Liver (tissue), 9 donors: ENCODE data around the gene PARD3B. TPM values are rescaled to one million over a fixed set of nuclear protein-coding genes. Genes with fewer than 3 reads are reported as not detected.

Experiments
- DNase-seq: peaks from one replicate; pipeline ENCODE4 v3.0.0-alpha.2; 2017; ENCODE audit warnings: low spot score
- H3K27ac ChIP-seq, 2 donors: one replicate each; pipeline ENCODE4 v1.7.0; 2013; ENCODE audit warnings: inconsistent platforms in 2 of 2, low read length in 2 of 2, control low read depth in 1 of 2, low read depth in 1 of 2, mild to moderate bottlenecking in 1 of 2
- H3K27me3 ChIP-seq, 4 donors: one replicate each; pipeline versions ENCODE4 v1.6.1 to v1.7.0; 2013; ENCODE audit warnings: low read length in 3 of 4, inconsistent platforms in 1 of 4, mild to moderate bottlenecking in 1 of 4, moderate library complexity in 1 of 4; ENCODE audit not compliant: control insufficient read depth in 4 of 4, insufficient read depth in 4 of 4
- H3K36me3 ChIP-seq, 4 donors: one replicate each; pipeline versions ENCODE4 v1.6.1 to v1.7.0; 2013; ENCODE audit warnings: low read length in 3 of 4, mild to moderate bottlenecking in 3 of 4, low read depth in 1 of 4, moderate library complexity in 1 of 4; ENCODE audit not compliant: control insufficient read depth in 4 of 4, insufficient read depth in 3 of 4
- H3K4me1 ChIP-seq, 4 donors: one replicate each; pipeline versions ENCODE4 v1.6.1 to v1.7.0; 2013; ENCODE audit warnings: low read length in 3 of 4, mild to moderate bottlenecking in 3 of 4, moderate library complexity in 1 of 4; ENCODE audit not compliant: control insufficient read depth in 4 of 4, insufficient read depth in 4 of 4
- H3K4me3 ChIP-seq, 3 donors: one replicate each; pipeline versions ENCODE4 v1.6.1 to v1.7.0; 2013; ENCODE audit warnings: low read length in 3 of 3, control low read depth in 1 of 3, low read depth in 1 of 3, mild to moderate bottlenecking in 1 of 3
- H3K9ac ChIP-seq, 2 donors: one replicate each; pipeline ENCODE4 v1.7.0; 2013; ENCODE audit warnings: low read length in 2 of 2, mild to moderate bottlenecking in 2 of 2, moderate library complexity in 2 of 2, control low read depth in 1 of 2, low read depth in 1 of 2
- H3K9me3 ChIP-seq, 4 donors: one replicate each; pipeline versions ENCODE4 v1.6.1 to v1.7.0; 2013; ENCODE audit warnings: low read length in 3 of 4; ENCODE audit not compliant: control insufficient read depth in 4 of 4
- ATF3 ChIP-seq: IDR thresholded peaks from 2 replicates; pipeline ENCODE4 v1.6.1; 2016; ENCODE audit warnings: antibody characterized with exemption
- EGR1 ChIP-seq, 2 donors: IDR thresholded peaks; 2 replicates each; pipeline ENCODE4 v1.6.1; 2016 to 2018; ENCODE audit warnings: antibody characterized with exemption in 2 of 2, low read depth in 2 of 2
- FOXA1 ChIP-seq: IDR thresholded peaks from 2 replicates; pipeline ENCODE4 v1.6.1; 2016; ENCODE audit warnings: antibody characterized with exemption
- FOXA2 ChIP-seq: IDR thresholded peaks from 2 replicates; pipeline ENCODE4 v1.6.1; 2016; ENCODE audit warnings: antibody characterized with exemption
- GABPA ChIP-seq, 2 donors: IDR thresholded peaks in 1 of 2; conservative IDR thresholded peaks in 1 of 2; 2 replicates each; pipeline ENCODE4 v1.6.1; 2016; ENCODE audit warnings: antibody characterized with exemption in 2 of 2, mild to moderate bottlenecking in 1 of 2, moderate library complexity in 1 of 2
- HNF4A ChIP-seq, 2 donors: conservative IDR thresholded peaks; 2 replicates each; pipeline ENCODE4 v1.6.1; 2016; ENCODE audit warnings: antibody characterized with exemption in 2 of 2, mild to moderate bottlenecking in 2 of 2
- HNF4G ChIP-seq: IDR thresholded peaks from 2 replicates; pipeline ENCODE4 v1.6.1; 2016; ENCODE audit warnings: antibody characterized with exemption
- JUND ChIP-seq, 2 donors: IDR thresholded peaks; 2 replicates each; pipeline ENCODE4 v1.6.1; 2016; ENCODE audit warnings: antibody characterized with exemption in 2 of 2
- MAX ChIP-seq: IDR thresholded peaks from 2 replicates; pipeline ENCODE4 v1.6.1; 2016; ENCODE audit warnings: antibody characterized with exemption
- NR2F2 ChIP-seq: IDR thresholded peaks from 2 replicates; pipeline ENCODE4 v1.6.1; 2016; ENCODE audit warnings: antibody characterized with exemption
- REST ChIP-seq: IDR thresholded peaks from 2 replicates; pipeline ENCODE4 v1.6.1; 2016; ENCODE audit warnings: antibody characterized with exemption, mild to moderate bottlenecking
- RXRA ChIP-seq, 2 donors: IDR thresholded peaks; 2 replicates each; pipeline ENCODE4 v1.6.1; 2017 to 2018; ENCODE audit warnings: antibody characterized with exemption in 2 of 2, mild to moderate bottlenecking in 1 of 2
- SP1 ChIP-seq: IDR thresholded peaks from 2 replicates; pipeline ENCODE4 v1.6.1; 2018; ENCODE audit warnings: antibody characterized with exemption, mild to moderate bottlenecking
- TAF1 ChIP-seq: conservative IDR thresholded peaks from 2 replicates; pipeline ENCODE4 v1.6.1; 2016; ENCODE audit warnings: antibody characterized with exemption, mild to moderate bottlenecking
- YY1 ChIP-seq: IDR thresholded peaks from 2 replicates; pipeline ENCODE4 v1.6.1; 2016; ENCODE audit warnings: antibody characterized with exemption, mild to moderate bottlenecking
- ZBTB33 ChIP-seq: IDR thresholded peaks from 2 replicates; pipeline ENCODE4 v1.6.1; 2016; ENCODE audit warnings: antibody characterized with exemption
- WGBS: extraction: QIAGEN DNeasy Blood & Tissue Kit; methylation state at CpG from one replicate; pipeline ENCODE4 v1.1.7; 2013; 5-methylcytosine and 5-hydroxymethylcytosine counted together
- polyA plus RNA-seq, 2 donors: library from polyadenylated mRNA; stranded (reverse) in 1 of 2; unstranded in 1 of 2; fragments of 200-250 nt in 1 of 2; fragments of >200 nt in 1 of 2; fragmentation: Nextera tagmentation in 1 of 2; extraction: Ambion mirVana in 1 of 2; gene quantifications; one replicate each; pipeline versions ENCODE4 v1.2.1 to v1.2.3, GENCODE V29; 2013 to 2015
- total RNA-seq, 2 donors: library from RNA; depleted of rRNA; stranded (reverse); fragments of >200 nt; gene quantifications; one replicate each; pipeline ENCODE4 v1.2.3, GENCODE V29; 2014
- donor health status: healthy.
- donor health status: healthy.
- donor health status: healthy.
- donor health status: healthy.
- donor health status: healthy.

Gene PARD3B
- total and polyA plus RNA-seq, 4 donors: 1.1 to 10.3 (median 3.7) TPM

- no peaks in the 10 kb centered on the region for H3K27me3 ChIP-seq
- no peak for TF ChIP-seq MAX
- TF ChIP-seq JUND (IDR thresholded peaks at IDR 0.05): no peak
- TF ChIP-seq RXRA (IDR thresholded peaks at IDR 0.05): no peak
- TF ChIP-seq YY1: no peak
- no peak for TF ChIP-seq FOXA1
- TF ChIP-seq NR2F2: no peak
- no peak for TF ChIP-seq HNF4G
- TF ChIP-seq EGR1 (IDR thresholded peaks at IDR 0.05; ENCODE audit: low read depth in 2 of 2): no peak
- TF ChIP-seq ZBTB33: no peak
- TF ChIP-seq SP1: no peak
- no peak for TF ChIP-seq ATF3
- TF ChIP-seq FOXA2: no peak
- no peak for TF ChIP-seq GABPA (IDR thresholded peaks at IDR 0.05 in 1 of 2, conservative IDR thresholded peaks at IDR 0.05 in 1 of 2)
- H3K4me1 ChIP-seq: no peaks in the 10 kb centered on the region
- H3K9me3 ChIP-seq: no peaks in the 10 kb centered on the region
- H3K36me3 ChIP-seq: no peaks in the 10 kb centered on the region
- DNase-seq: no peak
- WGBS: 87% methylated on average over 4 of the region's 4 CpGs
- no peak overlapping the region for H3K27ac ChIP-seq
- no peak overlapping the region for H3K9ac ChIP-seq
- no peak overlapping the region for H3K4me3 ChIP-seq
Measured at GRCh38 chr2:204730603-204731002, 185.3 kb downstream of the PARD3B start.

GRCh38 chr2:204732019-204732418, 186.7 kb downstream of the PARD3B start:
- WGBS: 42% methylated on average over 3 of the region's 3 CpGs

More at GRCh38 chr2:204732019-204732418, 186.7 kb downstream of the PARD3B start:
- Histone ChIP-seq H3K27ac (no peak overlapping the region), H3K4me1 (no peaks in the 10 kb centered on the region), H3K9ac (no peak overlapping the region), H3K27me3 (no peaks in the 10 kb centered on the region), H3K4me3 (no peak overlapping the region), H3K36me3 (no peaks in the 10 kb centered on the region), H3K9me3 (no peaks in the 10 kb centered on the region)
- no peak for DNase-seq
- TF ChIP-seq NR2F2 (no peak), TAF1 (no peak), ATF3 (no peak), SP1 (no peak), FOXA2 (no peak), EGR1 (IDR thresholded peaks at IDR 0.05; ENCODE audit: low read depth in 2 of 2) (no peak), JUND (IDR thresholded peaks at IDR 0.05) (no peak), GABPA (IDR thresholded peaks at IDR 0.05 in 1 of 2, conservative IDR thresholded peaks at IDR 0.05 in 1 of 2) (no peak), RXRA (IDR thresholded peaks at IDR 0.05) (no peak), MAX (no peak), FOXA1 (no peak), REST (no peak), HNF4G (no peak), HNF4A (conservative IDR thresholded peaks at IDR 0.05) (no peak), YY1 (no peak)
